MG63 (cell line): ENCODE results near the gene PARVB. TPM values are rescaled to one million over a fixed set of nuclear protein-coding genes. Genes with fewer than 3 reads are reported as not detected.

Experiments
- DNase-seq: peaks from one replicate; pipeline ENCODE4 v3.0.0-alpha.2; 2020
- H3K27me3 ChIP-seq: fragments of 250-450 bp; sonication (Bioruptor Pico); 2 replicates; pipeline ENCODE4 v1.5.1; 2020; ENCODE audit warnings: mild to moderate bottlenecking, moderate library complexity
- H3K36me3 ChIP-seq: fragments of 250-450 bp; sonication (Bioruptor Pico); 2 replicates; pipeline ENCODE4 v1.5.1; 2020; ENCODE audit warnings: mild to moderate bottlenecking, moderate library complexity
- H3K4me3 ChIP-seq: fragments of 250-450 bp; sonication (Bioruptor Pico); 2 replicates; pipeline ENCODE4 v1.5.1; 2020; ENCODE audit warnings: mild to moderate bottlenecking, moderate library complexity
- H3K9me3 ChIP-seq: fragments of 250-450 bp; sonication (Bioruptor Pico); 2 replicates; pipeline ENCODE4 v1.5.1; 2020; ENCODE audit warnings: mild to moderate bottlenecking, moderate library complexity
- total RNA-seq: library from RNA; depleted of rRNA; stranded (reverse); fragments of >200 nt; shearing (Covaris generic); gene quantifications from 2 replicates; pipeline ENCODE4 v1.2.3, GENCODE V29; 2014; ENCODE audit warnings: low replicate concordance

The PARVB gene
- total RNA-seq, 1 experiment from 2014 or later, result 88.1 TPM

GRCh38 chr22:43994416-43994815 lies 29.7 kb upstream of the PARVB start:
- Histone ChIP-seq H3K36me3 (peaks cover 88% of the 10 kb centered on the region), H3K27me3 (no peaks in the 10 kb centered on the region), H3K4me3 (no peak overlapping the region), H3K9me3 (no peaks in the 10 kb centered on the region)
- DNase-seq, result no peak

GRCh38 chr22:43995057-43995685 lies 28.9 kb upstream of the PARVB start:
- Histone ChIP-seq H3K27me3 (no peaks in the 10 kb centered on the region), H3K9me3 (no peaks in the 10 kb centered on the region), H3K4me3 (no peak overlapping the region), H3K36me3 (peaks cover 82% of the 10 kb centered on the region)
- DNase-seq, result no peak

GRCh38 chr22:43995798-43996169 lies 28.3 kb upstream of the PARVB start:
- no peaks in the 10 kb centered on the region for H3K9me3 ChIP-seq
- H3K4me3 ChIP-seq, result no peak overlapping the region
- DNase-seq, result no peak
- H3K36me3 ChIP-seq, result peaks cover 82% of the 10 kb centered on the region
- no peaks in the 10 kb centered on the region for H3K27me3 ChIP-seq

- Histone ChIP-seq H3K36me3 (peaks cover 77% of the 10 kb centered on the region), H3K4me3 (no peak overlapping the region), H3K9me3 (no peaks in the 10 kb centered on the region), H3K27me3 (no peaks in the 10 kb centered on the region)
- DNase-seq, result no peak
Observed at GRCh38 chr22:43996170-43996980, 27.7 kb upstream of the PARVB start.

- H3K4me3 ChIP-seq, result no peak overlapping the region
- DNase-seq, result no peak
- H3K36me3 ChIP-seq, result peaks cover 72% of the 10 kb centered on the region
- no peaks in the 10 kb centered on the region for H3K27me3 ChIP-seq
- H3K9me3 ChIP-seq, result no peaks in the 10 kb centered on the region
Observed at GRCh38 chr22:43996981-43997265, 27.2 kb upstream of the PARVB start.

- no peak overlapping the region for H3K4me3 ChIP-seq
- H3K36me3 ChIP-seq, result peaks cover 53% of the 10 kb centered on the region
- no peak for DNase-seq
- no peaks in the 10 kb centered on the region for H3K27me3 ChIP-seq
- no peaks in the 10 kb centered on the region for H3K9me3 ChIP-seq
Observed at GRCh38 chr22:43998679-43999264, 25.3 kb upstream of the PARVB start.

GRCh38 chr22:43999378-43999777 lies 24.7 kb upstream of the PARVB start:
- no peak for DNase-seq

GRCh38 chr22:44000123-44000522 lies 24.0 kb upstream of the PARVB start:
- H3K27me3 ChIP-seq, result no peaks in the 10 kb centered on the region
- H3K4me3 ChIP-seq, result no peak overlapping the region
- DNase-seq, result no peak
- no peaks in the 10 kb centered on the region for H3K9me3 ChIP-seq
- peaks cover 40% of the 10 kb centered on the region for H3K36me3 ChIP-seq

More at GRCh38 chr22:43999378-43999777, 24.7 kb upstream of the PARVB start:
- no peak overlapping the region for H3K4me3 ChIP-seq
- peaks cover 47% of the 10 kb centered on the region for H3K36me3 ChIP-seq
- no peaks in the 10 kb centered on the region for H3K9me3 ChIP-seq
- H3K27me3 ChIP-seq, result no peaks in the 10 kb centered on the region

GRCh38 chr22:44001521-44001920 lies 22.6 kb upstream of the PARVB start:
- Histone ChIP-seq H3K9me3 (peaks cover 5% of the 10 kb centered on the region), H3K4me3 (no peak overlapping the region), H3K27me3 (no peaks in the 10 kb centered on the region), H3K36me3 (peaks cover 40% of the 10 kb centered on the region)
- DNase-seq, result no peak

- DNase-seq, result no peak
- Histone ChIP-seq H3K9me3 (peaks cover 5% of the 10 kb centered on the region), H3K36me3 (peaks cover 32% of the 10 kb centered on the region), H3K4me3 (no peak overlapping the region), H3K27me3 (no peaks in the 10 kb centered on the region)
Observed at GRCh38 chr22:44002324-44002723, 21.8 kb upstream of the PARVB start.

GRCh38 chr22:44002997-44003396 lies 21.1 kb upstream of the PARVB start:
- peaks cover 5% of the 10 kb centered on the region for H3K9me3 ChIP-seq

GRCh38 chr22:44003405-44004103 lies 20.5 kb upstream of the PARVB start:
- Histone ChIP-seq H3K4me3 (no peak overlapping the region), H3K36me3 (peaks cover 21% of the 10 kb centered on the region), H3K27me3 (no peaks in the 10 kb centered on the region), H3K9me3 (peaks cover 5% of the 10 kb centered on the region)
- no peak for DNase-seq

More at GRCh38 chr22:44002997-44003396, 21.1 kb upstream of the PARVB start:
- Histone ChIP-seq H3K36me3 (peaks cover 25% of the 10 kb centered on the region), H3K27me3 (no peaks in the 10 kb centered on the region), H3K4me3 (no peak overlapping the region)
- DNase-seq, result no peak

- no peaks in the 10 kb centered on the region for H3K27me3 ChIP-seq
- no peak for DNase-seq
- H3K9me3 ChIP-seq, result peaks cover 5% of the 10 kb centered on the region
Observed at GRCh38 chr22:44004104-44004460, 20.0 kb upstream of the PARVB start.

GRCh38 chr22:44005524-44005923 lies 18.6 kb upstream of the PARVB start:
- Histone ChIP-seq H3K27me3 (no peaks in the 10 kb centered on the region), H3K4me3 (no peak overlapping the region), H3K36me3 (peaks cover 8% of the 10 kb centered on the region), H3K9me3 (peaks cover 5% of the 10 kb centered on the region)
- DNase-seq, result no peak

More at GRCh38 chr22:44004104-44004460, 20.0 kb upstream of the PARVB start:
- H3K4me3 ChIP-seq, result no peak overlapping the region
- peaks cover 16% of the 10 kb centered on the region for H3K36me3 ChIP-seq

- H3K4me3 ChIP-seq, result no peak overlapping the region
- no peaks in the 10 kb centered on the region for H3K9me3 ChIP-seq
- H3K36me3 ChIP-seq, result no peaks in the 10 kb centered on the region
- H3K27me3 ChIP-seq, result no peaks in the 10 kb centered on the region
- no peak for DNase-seq
Observed at GRCh38 chr22:44012162-44012561, 11.9 kb upstream of the PARVB start.

GRCh38 chr22:44012591-44012990 lies 11.5 kb upstream of the PARVB start:
- DNase-seq, result no peak
- Histone ChIP-seq H3K27me3 (no peaks in the 10 kb centered on the region), H3K4me3 (no peak overlapping the region), H3K36me3 (no peaks in the 10 kb centered on the region), H3K9me3 (no peaks in the 10 kb centered on the region)

GRCh38 chr22:44014241-44014640 lies 9.9 kb upstream of the PARVB start:
- Histone ChIP-seq H3K4me3 (no peak overlapping the region), H3K9me3 (no peaks in the 10 kb centered on the region), H3K36me3 (no peaks in the 10 kb centered on the region), H3K27me3 (no peaks in the 10 kb centered on the region)
- DNase-seq, result no peak
